Stimulated activated CD4-positive, alpha-beta T cell treated with anti-CD3 and anti-CD28 coated beads, TNF-alpha, amount 100 ng/mL, for 24 hours (primary cell): ENCODE data around the gene ARHGEF9.

ENCODE experiments used
- DNase-seq, 3 experiments: peaks; one replicate each; pipeline ENCODE4 v3.0.0-alpha.2; 2020; ENCODE audit warnings: low read depth in 3 of 3

The ARHGEF9 gene

GRCh38 chrX:63746715-63747114 is 38.3 kb downstream of the ARHGEF9 start:
- no peak for DNase-seq

- no peak for DNase-seq
These were observed 38.7 kb downstream of the ARHGEF9 start for GRCh38 chrX:63746278-63746677.

GRCh38 chrX:63744850-63745394 is 40.1 kb downstream of the ARHGEF9 start:
- DNase-seq: no peak

GRCh38 chrX:63743596-63743995 is 41.4 kb downstream of the ARHGEF9 start:
- no peak for DNase-seq

- DNase-seq: no peak
These were observed 44.6 kb downstream of the ARHGEF9 start for GRCh38 chrX:63740382-63740781.

- no peak for DNase-seq
These were observed 45.1 kb downstream of the ARHGEF9 start for GRCh38 chrX:63739885-63740284.

GRCh38 chrX:63738696-63739095 is 46.3 kb downstream of the ARHGEF9 start:
- no peak for DNase-seq

- no peak for DNase-seq
These were observed 47.7 kb downstream of the ARHGEF9 start for GRCh38 chrX:63737131-63737921.

- DNase-seq: no peak
These were observed 49.1 kb downstream of the ARHGEF9 start for GRCh38 chrX:63735882-63736281.

GRCh38 chrX:63720293-63720692 is 64.7 kb downstream of the ARHGEF9 start:
- no peak for DNase-seq

- DNase-seq: no peak
These were observed 65.4 kb downstream of the ARHGEF9 start for GRCh38 chrX:63719633-63720032.

GRCh38 chrX:63718010-63718694 is 66.9 kb downstream of the ARHGEF9 start:
- DNase-seq: no peak

- DNase-seq: no peak
These were observed 71.5 kb downstream of the ARHGEF9 start for GRCh38 chrX:63713526-63713925.

- DNase-seq: no peak
These were observed 76.2 kb downstream of the ARHGEF9 start for GRCh38 chrX:63708801-63709200.

- DNase-seq: no peak
These were observed 82.5 kb downstream of the ARHGEF9 start for GRCh38 chrX:63702556-63702955.

- DNase-seq: no peak
These were observed 97.9 kb downstream of the ARHGEF9 start for GRCh38 chrX:63686878-63687714.

GRCh38 chrX:63680423-63680822 is 104.6 kb downstream of the ARHGEF9 start:
- no peak for DNase-seq

- no peak for DNase-seq
These were observed 105.6 kb downstream of the ARHGEF9 start for GRCh38 chrX:63679432-63679831.

- no peak for DNase-seq
These were observed 109.3 kb downstream of the ARHGEF9 start for GRCh38 chrX:63675716-63676115.

- no peak for DNase-seq
These were observed 111.1 kb downstream of the ARHGEF9 start for GRCh38 chrX:63673896-63674295.

GRCh38 chrX:63664741-63665140 is 120.3 kb downstream of the ARHGEF9 start:
- no peak for DNase-seq

- DNase-seq: no peak
These were observed 120.9 kb downstream of the ARHGEF9 start for GRCh38 chrX:63664083-63664482.
